ENCODE results near the gene CTNNAL1. TPM values are rescaled to one million over a fixed set of nuclear protein-coding genes. Genes with fewer than 3 reads are reported as not detected.

CTNNAL1 gene
- total and polyA plus RNA-seq, 8 donors: 15.6 to 87.0 (median 53.7) TPM

- Histone ChIP-seq H3K4me3 (no peak overlapping the region), H3K4me1 (peaks cover 3 to 36% (median 19%) of the 10 kb centered on the region in 4 donors), H3K27me3 (no peaks in the 10 kb centered on the region), H3K9me3 (no peaks in the 10 kb centered on the region), H3K36me3 (peaks cover 15 to 56% (median 50%) of the 10 kb centered on the region in 4 donors), H3K27ac (peak overlapping the region in 2 of 5 donors; percentile 26 to 43)
- TF ChIP-seq CTCF (IDR thresholded peaks at IDR 0.05) (no peak), POLR2AphosphoS5 (IDR thresholded peaks at IDR 0.05) (no peak), EP300 (IDR thresholded peaks at IDR 0.05) (no peak), POLR2A (IDR thresholded peaks at IDR 0.05) (no peak)
- intact Hi-C loops (cut with DNase I; ENCODE audit: low total_unique reads): no loop called here
- 86 to 95% (median 92%) methylated on average over 6 of the region's 6 CpGs for WGBS, 5 donors
- DNase-seq: no peak
Measured at GRCh38 chr9:109033941-109034700, 20.8 kb upstream of the CTNNAL1 start.

- TF ChIP-seq CTCF (IDR thresholded peaks at IDR 0.05) (no peak), POLR2A (IDR thresholded peaks at IDR 0.05) (no peak), EP300 (IDR thresholded peaks at IDR 0.05) (no peak), POLR2AphosphoS5 (IDR thresholded peaks at IDR 0.05) (no peak)
Measured at GRCh38 chr9:109031241-109031640, 17.9 kb upstream of the CTNNAL1 start.

GRCh38 chr9:109030426-109030825, 17.1 kb upstream of the CTNNAL1 start:
- Histone ChIP-seq H3K4me3 (no peak overlapping the region), H3K4me1 (peaks cover 11 to 43% (median 26%) of the 10 kb centered on the region in 4 donors), H3K9me3 (no peaks in the 10 kb centered on the region), H3K27me3 (no peaks in the 10 kb centered on the region), H3K36me3 (peaks cover 15 to 44% (median 37%) of the 10 kb centered on the region in 4 donors), H3K27ac (no peak overlapping the region)
- 87 to 98% (median 97%) methylated on average over 4 of the region's 4 CpGs for WGBS, 5 donors
- no peak for DNase-seq
- intact Hi-C loops (cut with DNase I; ENCODE audit: low total_unique reads): no loop called here
- no peak for TF ChIP-seq EP300 (IDR thresholded peaks at IDR 0.05)
- TF ChIP-seq POLR2A (IDR thresholded peaks at IDR 0.05): no peak
- TF ChIP-seq POLR2AphosphoS5 (IDR thresholded peaks at IDR 0.05): no peak
- TF ChIP-seq CTCF (IDR thresholded peaks at IDR 0.05): no peak

More at GRCh38 chr9:109031241-109031640, 17.9 kb upstream of the CTNNAL1 start:
- peaks cover 15 to 45% (median 38%) of the 10 kb centered on the region in 4 donors for H3K36me3 ChIP-seq
- no peak overlapping the region for H3K27ac ChIP-seq
- no peak for DNase-seq
- WGBS, 5 donors: 91 to 94% (median 92%) methylated on average over 3 of the region's 3 CpGs
- intact Hi-C loops (cut with DNase I; ENCODE audit: low total_unique reads): no loop called here
- H3K9me3 ChIP-seq: no peaks in the 10 kb centered on the region
- H3K4me3 ChIP-seq: no peak overlapping the region
- H3K4me1 ChIP-seq: peaks cover 11 to 44% (median 26%) of the 10 kb centered on the region in 4 donors
- H3K27me3 ChIP-seq: no peaks in the 10 kb centered on the region

- Histone ChIP-seq H3K36me3 (peaks cover 8 to 31% (median 24%) of the 10 kb centered on the region in 4 donors), H3K27ac (no peak overlapping the region), H3K4me1 (peaks cover 11 to 34% (median 23%) of the 10 kb centered on the region in 4 donors), H3K4me3 (no peak overlapping the region), H3K9me3 (no peaks in the 10 kb centered on the region), H3K27me3 (no peaks in the 10 kb centered on the region)
- TF ChIP-seq EP300 (IDR thresholded peaks at IDR 0.05) (no peak), CTCF (IDR thresholded peaks at IDR 0.05) (no peak), POLR2A (IDR thresholded peaks at IDR 0.05) (no peak), POLR2AphosphoS5 (IDR thresholded peaks at IDR 0.05) (no peak)
- 96 to 99% (median 97%) methylated on average over 4 of the region's 4 CpGs for WGBS, 5 donors
- intact Hi-C loops (cut with DNase I; ENCODE audit: low total_unique reads): no loop called here
- DNase-seq: no peak
Measured at GRCh38 chr9:109028457-109028856, 15.2 kb upstream of the CTNNAL1 start.

Measured in stomach (tissue), 9 donors.